ENCODE measurements around the gene C1orf159. TPM values are rescaled to one million over a fixed set of nuclear protein-coding genes. Genes with fewer than 3 reads are reported as not detected.
A peak's percentile ranks its signal among the peaks of the same experiment; 100 is the strongest.
"Not testable (repeated sequence)": the region's sequence is repeated elsewhere in the genome, so short reads cannot be mapped to it uniquely, and the experiment has no call there.

C1orf159 gene
- 1 to 10 TPM; 5.3 to 7.0 (median 6.3) TPM for polyA plus RNA-seq (ENCODE audit: insufficient read length in 3 of 3)

- peak; percentile 87 to 96 (median 95) for DNase-seq (ENCODE audit: low read depth in 3 of 3, low spot score in 2 of 3)
These were observed at the start of gene C1orf159 for GRCh38 chr1:1115786-1116700. C1orf159 (minus strand) TSS chr1:1116089; CDS start chr1:1091543, 24,546 bp downstream.

- no peak for DNase-seq (ENCODE audit: low read depth in 3 of 3, low spot score in 2 of 3)
These were observed 49.6 kb upstream of the C1orf159 start for GRCh38 chr1:1165485-1165884.

DNA sequence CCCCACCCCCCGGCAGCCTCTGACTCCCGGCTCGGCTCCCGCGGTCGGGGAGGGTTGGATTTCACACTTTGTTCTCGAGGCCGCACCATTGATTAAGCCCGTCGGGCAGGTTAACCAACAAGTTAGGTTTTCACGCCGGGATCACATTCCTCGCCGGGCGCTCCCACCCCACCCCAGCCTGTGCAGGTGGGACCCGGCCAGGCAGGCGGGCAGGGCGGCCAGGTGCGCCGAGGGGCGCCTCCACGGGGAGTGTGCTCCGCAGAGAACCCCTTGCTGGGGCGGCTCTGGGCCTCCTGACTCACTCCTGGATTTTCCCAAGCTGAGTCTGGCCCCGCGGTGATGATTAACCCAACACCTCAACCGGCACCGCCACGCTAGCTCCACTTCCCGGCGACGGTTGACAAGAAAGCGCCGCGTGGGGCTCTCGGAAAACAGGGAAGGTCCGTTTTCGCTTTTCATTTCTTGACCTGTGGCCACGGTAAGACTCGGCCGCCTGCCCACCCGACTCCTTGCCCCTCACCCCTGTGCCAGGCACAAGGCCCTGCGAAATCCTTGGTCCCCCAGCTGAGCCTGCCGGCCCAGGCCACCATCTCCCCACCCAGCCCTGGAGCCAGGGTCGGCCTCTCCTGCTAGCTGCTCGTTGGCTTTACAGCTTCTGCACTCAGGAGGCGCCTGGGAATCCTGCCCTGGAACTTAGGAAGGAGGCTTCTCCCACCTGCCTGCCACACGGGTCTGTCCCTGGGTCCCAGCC, 49.0 kb upstream of the C1orf159 start:
- DNase-seq (ENCODE audit: low read depth in 3 of 3, low spot score in 2 of 3), result no peak

- DNase-seq (ENCODE audit: low read depth in 3 of 3, low spot score in 2 of 3), result no peak
These were observed 48.4 kb upstream of the C1orf159 start for GRCh38 chr1:1164361-1164700.

- DNase-seq (ENCODE audit: low read depth in 3 of 3, low spot score in 2 of 3), result no peak
These were observed 47.7 kb upstream of the C1orf159 start for GRCh38 chr1:1163538-1164070.

DNA sequence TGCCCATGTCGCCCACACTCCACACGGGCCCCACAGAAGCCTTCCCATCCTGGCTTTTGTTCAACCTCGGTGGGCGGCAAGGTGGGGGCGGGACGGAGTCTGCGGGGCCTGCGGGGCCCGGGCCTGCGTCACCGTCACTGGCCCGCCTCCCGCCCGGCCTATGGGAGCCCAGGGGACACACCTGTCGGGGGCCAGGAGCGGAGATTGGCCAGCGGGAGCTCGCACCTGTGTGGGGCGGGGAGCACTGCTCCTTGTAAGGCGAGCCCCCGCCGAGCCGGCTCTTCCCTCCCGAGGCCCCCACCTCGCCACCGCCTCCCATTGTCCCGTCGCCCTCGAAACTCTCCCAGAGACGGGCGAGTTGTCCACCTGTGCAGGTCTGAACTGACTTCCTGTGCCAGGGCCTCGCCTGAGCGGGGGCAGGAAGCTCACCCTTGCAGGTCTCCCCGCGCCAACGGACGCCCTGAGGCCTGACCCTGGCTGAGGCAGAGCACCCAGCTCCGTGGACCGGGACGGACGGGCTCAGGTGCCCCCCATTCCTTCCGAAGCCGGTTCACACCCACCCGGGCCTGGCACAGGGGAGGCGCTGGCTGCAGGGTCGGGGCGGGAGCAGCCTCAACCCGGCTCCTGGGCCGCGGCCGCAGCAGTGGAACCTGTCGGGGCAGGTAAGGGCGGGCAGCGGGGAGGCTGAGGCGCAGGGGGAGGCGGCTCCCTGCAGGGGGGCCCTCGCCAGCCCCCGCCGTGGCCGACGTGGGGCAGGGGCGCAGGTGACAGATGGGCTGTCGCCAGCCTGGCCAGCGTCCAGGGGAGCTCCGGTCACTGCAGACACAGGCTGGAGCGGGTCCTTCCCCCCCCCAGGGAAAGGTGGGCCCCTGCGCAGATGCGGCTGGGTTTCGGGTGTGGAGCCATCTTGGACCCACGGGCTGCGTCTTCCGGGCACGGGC, 47.0 kb upstream of the C1orf159 start:
- no peak for DNase-seq (ENCODE audit: low read depth in 3 of 3, low spot score in 2 of 3)

DNA sequence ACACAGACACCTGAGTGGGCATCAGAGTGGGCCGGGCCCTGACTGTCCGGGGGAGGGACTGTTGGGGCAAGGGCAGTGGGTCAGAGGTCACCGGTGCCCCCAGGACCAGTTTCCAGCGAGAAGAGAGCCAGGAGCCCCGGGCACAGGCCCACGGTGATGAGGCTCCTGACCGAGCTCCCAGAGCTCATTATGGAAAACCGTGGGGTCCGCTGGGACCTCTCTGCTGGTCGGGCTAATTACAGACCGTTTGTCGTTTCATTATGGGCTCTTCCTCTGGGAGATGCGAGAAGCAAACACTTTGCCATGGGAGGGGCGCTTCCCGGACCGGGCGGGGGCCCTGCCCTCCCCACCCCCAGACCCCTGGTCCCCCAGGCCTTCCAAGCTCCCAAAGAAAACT, 45.8 kb upstream of the C1orf159 start:
- DNase-seq (ENCODE audit: low read depth in 3 of 3, low spot score in 2 of 3), result no peak

DNA sequence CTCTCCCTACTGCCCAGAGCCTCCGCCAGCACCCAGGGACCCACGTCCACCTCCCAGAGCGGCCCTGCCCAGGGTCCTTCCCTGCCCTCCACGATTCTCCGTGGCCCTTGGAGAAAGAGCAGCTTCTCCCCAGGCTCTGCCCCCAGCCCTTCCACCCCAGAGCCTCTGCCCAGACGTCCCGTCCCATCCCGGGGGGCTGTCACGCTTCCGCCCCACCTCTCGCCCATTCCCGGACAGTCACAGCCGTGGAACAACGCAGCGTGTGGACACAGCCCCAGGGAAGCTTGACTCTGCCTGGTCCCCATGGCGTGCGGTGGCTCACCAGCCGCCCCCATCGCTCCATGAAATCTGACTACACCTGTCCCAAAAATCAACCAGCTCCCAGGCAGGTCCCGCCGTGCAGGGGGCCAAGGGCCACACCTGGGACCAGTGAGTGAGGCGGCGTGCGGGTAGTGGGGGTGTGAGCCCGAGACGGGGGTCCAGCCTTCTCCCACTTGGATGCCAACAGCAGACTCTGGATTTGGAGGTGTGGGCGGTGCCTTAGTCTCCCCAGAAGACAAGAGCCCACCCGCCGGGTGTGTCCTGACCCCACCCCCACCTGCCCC, 45.3 kb upstream of the C1orf159 start:
- no peak for DNase-seq (ENCODE audit: low read depth in 3 of 3, low spot score in 2 of 3)

DNA sequence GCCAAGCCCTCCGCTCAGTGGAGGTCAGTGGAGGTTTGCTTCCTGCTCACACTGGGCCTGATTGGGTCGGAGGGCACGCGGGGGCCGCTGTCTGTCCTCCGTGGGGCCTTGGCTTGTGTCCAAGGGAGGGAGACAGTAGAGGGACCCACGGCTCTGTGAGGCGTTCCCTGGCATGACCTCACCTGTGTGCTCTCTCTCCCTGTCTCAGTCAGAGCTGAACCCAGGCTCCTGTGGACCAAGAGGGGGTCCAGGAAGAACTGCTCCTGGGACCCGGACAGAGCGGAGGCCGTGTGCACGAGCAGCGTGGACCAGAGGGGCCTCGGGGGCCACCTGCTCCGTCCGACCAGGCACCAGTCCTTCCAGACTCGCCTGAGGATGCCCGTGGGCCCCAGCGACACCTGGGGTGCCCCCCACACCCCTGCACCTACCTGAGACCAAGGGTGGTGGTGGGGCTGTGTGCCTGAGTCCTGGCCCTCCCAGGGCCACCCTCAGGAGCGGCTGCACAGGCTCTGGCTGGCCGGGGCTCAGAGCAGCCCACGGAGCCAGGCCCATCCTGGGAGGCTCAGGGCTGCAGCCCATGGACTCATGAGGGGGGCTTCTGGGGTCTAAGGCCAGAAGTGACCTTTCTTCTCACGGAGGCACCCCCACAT, 44.5 kb upstream of the C1orf159 start:
- DNase-seq (ENCODE audit: low read depth in 3 of 3, low spot score in 2 of 3), result no peak

DNA sequence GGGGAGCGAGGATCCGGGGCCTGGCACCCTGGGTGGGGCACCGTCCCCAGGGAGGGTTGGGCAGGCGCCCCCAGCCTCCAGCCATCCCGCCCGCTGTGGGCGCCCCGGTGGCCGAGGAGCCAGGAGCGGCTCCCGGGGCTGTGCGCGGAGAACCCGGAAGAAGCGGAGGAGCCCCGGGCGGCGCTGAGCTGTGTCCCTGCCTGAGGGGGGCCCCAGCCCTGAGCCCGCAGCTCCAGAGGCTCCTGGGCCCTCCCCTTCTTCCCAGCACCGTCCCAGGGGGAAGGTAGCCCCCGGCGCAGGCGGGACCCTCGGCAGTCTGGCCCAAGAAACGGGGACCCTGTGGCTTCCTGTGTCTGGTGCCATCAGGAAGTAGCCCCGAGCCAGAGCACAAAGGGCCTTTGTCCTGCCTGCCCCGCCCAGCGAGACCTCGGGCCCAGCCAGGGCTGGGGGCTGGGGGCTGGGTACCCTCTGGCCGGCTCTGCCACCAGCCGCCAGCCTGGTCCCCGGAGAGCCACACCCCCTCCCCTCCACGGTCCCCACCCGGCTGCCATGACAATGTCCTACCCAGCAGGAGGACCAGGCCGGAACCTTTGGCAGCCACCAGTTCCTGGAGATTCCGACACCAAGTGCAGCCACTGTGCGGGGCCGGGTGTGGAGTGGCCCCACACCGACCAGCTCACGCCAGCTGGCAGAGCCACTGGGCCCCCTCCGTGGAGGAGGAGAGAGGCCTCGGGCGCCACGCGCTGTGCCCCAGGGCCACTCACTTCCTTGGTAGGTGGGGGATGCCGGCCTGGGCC, 42.2 kb upstream of the C1orf159 start:
- no peak for DNase-seq (ENCODE audit: low read depth in 3 of 3, low spot score in 2 of 3)

- no peak for DNase-seq (ENCODE audit: low read depth in 3 of 3, low spot score in 2 of 3)
These were observed 41.6 kb upstream of the C1orf159 start for GRCh38 chr1:1157426-1157913.

DNA sequence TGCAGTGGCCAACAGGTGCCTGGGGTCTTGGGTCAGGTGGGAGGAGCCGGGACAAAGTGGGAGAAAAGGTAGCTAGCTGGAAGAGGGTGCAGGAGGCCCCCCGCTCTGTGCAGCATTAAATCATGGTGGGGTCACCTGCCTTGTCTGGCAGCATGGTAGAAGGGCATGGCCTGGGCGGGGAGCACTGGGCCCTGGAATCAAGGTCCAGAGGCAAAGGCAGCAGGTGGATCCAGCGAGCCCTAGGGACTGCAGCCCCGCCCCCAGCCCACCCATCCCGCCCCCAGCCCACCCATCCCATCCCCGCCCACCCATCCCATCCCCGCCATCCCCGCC, 41.1 kb upstream of the C1orf159 start:
- no peak for DNase-seq (ENCODE audit: low read depth in 3 of 3, low spot score in 2 of 3)

DNA sequence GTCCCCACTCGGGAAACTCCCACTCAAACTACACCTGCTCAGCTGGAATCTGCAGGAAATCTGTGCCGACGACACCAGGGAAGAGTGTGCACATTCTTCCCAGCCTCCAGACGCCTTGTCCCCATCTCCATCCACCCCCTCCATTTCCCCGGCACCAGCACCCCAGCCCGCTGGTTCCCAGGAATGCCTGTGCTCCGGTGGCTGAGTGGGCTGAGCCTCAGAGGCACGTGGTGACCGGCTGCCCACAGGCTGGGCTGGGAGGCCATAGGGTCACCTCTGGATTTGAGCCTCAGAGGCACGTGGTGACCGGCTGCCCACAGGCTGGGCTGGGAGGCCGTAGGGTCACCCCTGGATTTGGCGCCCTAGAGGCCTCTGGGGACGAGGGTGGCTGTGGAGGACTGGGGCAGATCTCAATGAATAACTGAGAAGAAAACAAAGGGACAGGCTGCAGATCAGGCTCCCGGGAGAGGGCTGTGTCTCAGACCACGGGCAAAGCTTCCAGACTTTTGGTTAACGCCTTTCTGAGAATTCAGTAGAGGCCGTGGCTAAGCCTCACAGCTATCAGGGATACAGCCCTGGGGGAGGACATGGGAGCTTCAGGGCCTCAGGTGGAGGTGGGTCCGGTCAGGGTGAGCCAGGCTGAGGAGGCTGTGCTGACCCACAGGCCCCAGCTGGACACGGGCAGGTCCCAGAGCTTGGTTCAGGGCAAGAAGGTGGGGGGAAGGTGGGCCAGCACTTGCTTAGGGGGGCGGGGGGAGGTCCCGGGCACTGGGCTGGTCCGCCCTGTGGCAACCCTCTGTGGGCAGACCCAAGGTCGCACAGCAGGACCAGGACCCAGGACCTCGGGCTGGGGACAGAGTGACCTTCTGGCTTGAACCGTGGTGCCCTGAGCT, 40.5 kb upstream of the C1orf159 start:
- no peak for DNase-seq (ENCODE audit: low read depth in 3 of 3, low spot score in 2 of 3)

- no peak for DNase-seq (ENCODE audit: low read depth in 3 of 3, low spot score in 2 of 3)
These were observed 39.4 kb upstream of the C1orf159 start for GRCh38 chr1:1155258-1155657.

DNA sequence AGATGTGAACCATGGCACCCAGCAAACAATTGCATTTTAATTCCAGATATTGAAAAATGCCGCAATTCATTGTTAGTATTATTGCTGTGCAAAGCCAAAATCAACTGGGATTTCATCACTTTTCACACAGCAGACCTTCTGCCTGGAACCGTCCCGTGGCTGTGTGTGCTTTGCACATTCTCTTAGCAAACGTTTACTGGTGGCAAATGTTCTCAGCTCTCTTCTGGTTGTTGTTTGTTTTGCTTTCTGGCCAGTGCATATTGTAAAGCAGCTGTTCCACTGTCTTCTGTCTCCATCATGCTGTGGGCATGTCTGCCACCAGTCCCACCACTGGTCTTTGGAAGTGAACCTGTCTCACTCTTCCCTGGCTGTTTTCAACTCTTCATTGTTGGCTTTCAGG, 38.0 kb upstream of the C1orf159 start:
- DNase-seq (ENCODE audit: low read depth in 3 of 3, low spot score in 2 of 3), result no peak

- not testable (repeated sequence) for DNase-seq (ENCODE audit: low read depth in 3 of 3, low spot score in 2 of 3)
These were observed 37.3 kb upstream of the C1orf159 start for GRCh38 chr1:1153215-1153614.

- not testable (repeated sequence) for DNase-seq (ENCODE audit: low read depth in 3 of 3, low spot score in 2 of 3)
These were observed 36.5 kb upstream of the C1orf159 start for GRCh38 chr1:1152431-1152830.

DNA sequence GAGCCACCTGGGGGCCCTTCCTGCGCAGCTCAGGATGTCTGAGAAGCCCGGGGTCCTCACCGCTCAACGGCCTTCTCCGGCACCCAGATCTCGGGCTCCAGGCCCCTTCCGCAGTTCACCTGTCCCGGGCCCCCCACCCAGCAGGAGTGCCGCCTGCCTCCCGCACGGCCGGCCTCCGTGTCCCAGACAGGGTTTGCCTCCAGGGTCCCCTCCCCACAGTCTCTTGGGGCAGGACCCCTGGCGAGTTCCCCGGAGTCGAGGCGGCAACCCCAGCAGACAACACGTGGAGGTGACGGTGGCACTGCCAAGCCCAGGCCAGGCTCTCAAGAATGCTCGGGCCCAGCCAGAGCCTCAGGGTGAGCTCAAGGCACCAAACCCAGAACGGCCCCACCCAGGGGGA, 35.4 kb upstream of the C1orf159 start:
- no peak for DNase-seq (ENCODE audit: low read depth in 3 of 3, low spot score in 2 of 3)
